GM12878 (cell line): ENCODE measurements around the gene ATF7IP. TPM values are rescaled to one million over a fixed set of nuclear protein-coding genes. Genes with fewer than 3 reads are reported as not detected.
A peak's percentile ranks its signal among the peaks of the same experiment; 100 is the strongest.

Experiments used
- ATAC-seq: fragments of 200-7000 bp; cut with Tn5 transposase; 3 replicates; pipeline ENCODE4 v1.9.1; 2020; ENCODE audit warnings: mild to moderate bottlenecking, moderate library complexity
- BruUV-seq: library from RNA; stranded (reverse); fragments of 400-500 nt; replicated peaks from 2 replicates; lab custom pipeline; 2021; lab: Mats Ljungman, UMichigan
- CTCF ChIA-PET: fragments of 300-600 bp; sonication (Branson Sonifier 250); formaldehyde crosslinking; extraction: SDS; loops from one replicate; lab custom pipeline; 2021; ENCODE audit warnings: inconsistent platforms; lab: Yijun Ruan, JAX
- POLR2A ChIA-PET: fragments of 350-600 bp; formaldehyde crosslinking; extraction: SDS; loops from one replicate; lab custom pipeline; 2021; ENCODE audit warnings: inconsistent platforms; lab: Charles Lee
- RAD21 ChIA-PET: fragments of 300-600 bp; sonication (Branson Sonifier 250); formaldehyde crosslinking; loops from one replicate; lab custom pipeline; 2023; ENCODE audit warnings: antibody characterized with exemption; ENCODE audit not compliant: unreplicated experiment; lab: Charles Lee
- SMC1A ChIA-PET: fragments of 300-600 bp; sonication (Branson Sonifier 250); formaldehyde crosslinking; loops from one replicate; lab custom pipeline; 2023; ENCODE audit not compliant: unreplicated experiment, uncharacterized antibody; lab: Charles Lee
- DNase-seq: peaks from one replicate; pipeline ENCODE4 v3.0.0-alpha.2; 2011; ENCODE audit warnings: low read depth, low spot score
- FAIRE-seq: peaks from 3 replicates; lab custom pipeline; 2011; peaks lifted over from hg19 to GRCh38; lab: Jason Lieb, UNC
- H2AFZ ChIP-seq: 2 replicates; pipeline ENCODE4 v1.6.0; 2011; ENCODE audit warnings: low read depth, low read length, control low read depth; ENCODE audit not compliant: control insufficient read depth
- H3K27ac ChIP-seq: 2 replicates; pipeline ENCODE4 v1.5.1; 2011; ENCODE audit warnings: control low read depth; ENCODE audit not compliant: control insufficient read depth, insufficient read depth
- H3K27me3 ChIP-seq, 2 experiments: replicated peaks in 1 of 2; 2 replicates each; pipeline versions ENCODE4 v1.6.0 to v1.6.1; 2011; ENCODE audit warnings: low read length in 1 of 2; ENCODE audit not compliant: control insufficient read depth in 2 of 2, insufficient read depth in 2 of 2
- H3K36me3 ChIP-seq, 2 experiments: 2 replicates each; pipeline ENCODE4 v1.5.1; 2011; ENCODE audit warnings: low read length in 1 of 2; ENCODE audit not compliant: control insufficient read depth in 2 of 2, insufficient read depth in 2 of 2
- H3K4me1 ChIP-seq: 2 replicates; pipeline ENCODE4 v1.6.1; 2011; ENCODE audit warnings: mild to moderate bottlenecking, low read length, moderate library complexity, mixed read lengths; ENCODE audit not compliant: control insufficient read depth, insufficient read depth
- H3K4me2 ChIP-seq: 2 replicates; pipeline ENCODE4 v1.6.0; 2011; ENCODE audit warnings: control low read depth; ENCODE audit not compliant: control insufficient read depth, insufficient read depth
- H3K4me3 ChIP-seq: fragments of 200-600 bp; sonication (generic); 2 replicates; pipeline ENCODE4 v1.5.1; 2016
- H3K79me2 ChIP-seq: 2 replicates; pipeline ENCODE4 v1.6.0; 2011; ENCODE audit warnings: low read length; ENCODE audit not compliant: control insufficient read depth, insufficient read depth
- H3K9ac ChIP-seq: 2 replicates; pipeline ENCODE4 v1.8.0; 2011; ENCODE audit warnings: low read length, control low read depth, mixed read lengths; ENCODE audit not compliant: control insufficient read depth, insufficient read depth
- H3K9me3 ChIP-seq: replicated peaks from 3 replicates; pipeline ENCODE4 v1.5.1; 2011; ENCODE audit warnings: mild to moderate bottlenecking, low read length; ENCODE audit not compliant: control insufficient read depth, insufficient read depth
- H4K20me1 ChIP-seq: 2 replicates; pipeline ENCODE4 v1.6.0; 2011; ENCODE audit not compliant: control insufficient read depth, insufficient read depth
- CREB1 ChIP-seq: IDR thresholded peaks from 2 replicates; pipeline ENCODE4 v1.6.1; 2012; ENCODE audit warnings: low read depth, mild to moderate bottlenecking, inconsistent platforms
- IRF5 ChIP-seq: fragments of 450-650 bp; IDR thresholded peaks from 2 replicates; pipeline ENCODE4 v1.6.1; 2017; ENCODE audit warnings: borderline replicate concordance
- LARP7 ChIP-seq: fragments of 450-650 bp; IDR thresholded peaks from 2 replicates; pipeline ENCODE4 v1.6.1; 2017; ENCODE audit warnings: mild to moderate bottlenecking
- PAX5 ChIP-seq: IDR thresholded peaks from 2 replicates; pipeline ENCODE4 v1.6.1; 2011; ENCODE audit warnings: low read depth, low read length, borderline replicate concordance
- PRDM15 ChIP-seq: fragments of 450-650 bp; formaldehyde crosslinking; IDR thresholded peaks from 2 replicates; pipeline ENCODE4 v1.4.0; 2020; ENCODE audit warnings: mild to moderate bottlenecking, moderate library complexity
- RUNX3 ChIP-seq: IDR thresholded peaks from 2 replicates; pipeline ENCODE4 v1.6.1; 2012; ENCODE audit warnings: low read length, inconsistent platforms
- SREBF2 ChIP-seq: IDR thresholded peaks from 2 replicates; pipeline ENCODE4 v1.6.1; 2012; ENCODE audit warnings: mild to moderate bottlenecking, low read length
- STAT3 ChIP-seq: IDR thresholded peaks from 2 replicates; pipeline ENCODE4 v1.6.1; 2011; ENCODE audit warnings: low read depth, low read length, improper control_type of control experiment
- TAF1 ChIP-seq: IDR thresholded peaks from 2 replicates; pipeline ENCODE4 v1.6.1; 2011; ENCODE audit warnings: mild to moderate bottlenecking, low read depth, low read length, borderline replicate concordance
- YBX1 ChIP-seq: fragments of 450-650 bp; IDR thresholded peaks from 2 replicates; pipeline ENCODE4 v1.6.1; 2016; ENCODE audit warnings: antibody characterized with exemption
- ZNF207 ChIP-seq: fragments of 450-650 bp; IDR thresholded peaks from 2 replicates; pipeline ENCODE4 v1.6.1; 2014; ENCODE audit warnings: antibody characterized with exemption, mild to moderate bottlenecking, borderline replicate concordance
- ZSCAN29 ChIP-seq: fragments of 450-650 bp; IDR thresholded peaks from 2 replicates; pipeline ENCODE4 v1.6.1; 2017; ENCODE audit warnings: mild to moderate bottlenecking, moderate library complexity
- whole genome bisulfite sequencing: methylation state at CpG from one replicate; pipeline ENCODE4 v1.1.6; 2016; ENCODE audit warnings: low lambda C conversion rate; ENCODE audit not compliant: insufficient replicate concordance, insufficient coverage; ENCODE audit errors: missing lambda C conversion rate; 5-methylcytosine and 5-hydroxymethylcytosine counted together
- in situ Hi-C: fragments of 300-500 bp; cut with MboI; formaldehyde crosslinking; loops from 9 replicates; pipeline ENCODE4 v1.14.3; 2018; ENCODE audit warnings: mixed read lengths
- intact Hi-C: fragments of 100-400 bp; cut with micrococcal nuclease; formaldehyde crosslinking; loops from one replicate; pipeline ENCODE4 v1.14.2; 2022; ENCODE audit not compliant: unreplicated experiment
- polyA plus RNA-seq, 11 experiments: library from polyadenylated mRNA; depleted of rRNA in 4 of 11; unstranded in 6 of 11; stranded (reverse) in 5 of 11; fragments of >200 nt; fragmentation: Nextera tagmentation in 4 of 11; fragmentation: Illumina TruSeq in 1 of 11; extraction: Ambion mirVana in 4 of 11; extraction: Trizol in 1 of 11; gene quantifications; 1 replicate in 1 of 11; 2 replicates in 10 of 11; pipeline versions ENCODE4 v1.2.1 to v1.2.3, GENCODE V29; 2011 to 2016; ENCODE audit warnings: inconsistent platforms in 2 of 11, missing spikeins in 2 of 11, low read depth in 1 of 11
- total RNA-seq, 4 experiments: library from RNA; depleted of rRNA in 3 of 4; stranded (reverse); fragments of >200 nt in 3 of 4; fragmentation: Illumina TruSeq in 1 of 4; extraction: Trizol in 1 of 4; gene quantifications; 2 replicates each; pipeline versions ENCODE4 v1.2.1 to v1.2.3, GENCODE V29; 2013 to 2021
- TF ChIP-seq, protein P1 (sequence below): fragments of 450-650 bp; IDR thresholded peaks from 2 replicates; pipeline ENCODE4 v1.6.1; 2017; ENCODE audit warnings: mild to moderate bottlenecking, moderate library complexity
- TF ChIP-seq, protein P2 (sequence below): fragments of 150-350 bp; IDR thresholded peaks from 2 replicates; pipeline ENCODE4 v1.6.1; 2014; ENCODE audit warnings: mild to moderate bottlenecking, low read depth, low read length

ATF7IP gene
- total and polyA plus RNA-seq, 10 of the 15 experiments (the other 5 are each of a cell fraction or from before 2014, with no cell fraction given): 6.2 to 66.6 (median 29.3) TPM

GRCh38 chr12:14399871-14400270 is 34.4 kb downstream of the ATF7IP start:
- in situ Hi-C loops (loop anchor here (25.0 kb wide), 1 partner anchor 562 kb away; the partner anchor contains the start of genes ARHGDIB and PDE6H), intact Hi-C loops (loop anchor here (5.0 to 10.0 kb wide), 4 partner anchors 158 to 1675 kb away; partner anchors contain the start of gene EPS8)
- peak overlapping the region; percentile 29; the same call in 1 of the 2 replicates for H3K4me3 ChIP-seq
- H3K4me2 ChIP-seq: peak overlapping the region; percentile 67
- ChIA-PET SMC1A (interaction anchor here (0.9 to 1.9 kb wide), 8 partner anchors 8 to 53 kb away, joined by 3 to 8 read pairs (median 4); no protein-coding TSS in a partner anchor), CTCF (interaction anchor here (1.2 to 1.5 kb wide), 3 partner anchors 15 to 34 kb away, joined by 5 to 6 read pairs (median 5); partner anchors contain the start of gene ATF7IP), POLR2A (no interaction called here), RAD21 (interaction anchor here (0.9 to 1.5 kb wide), 2 partner anchors 34 to 160 kb away, joined by 3 to 9 read pairs; partner anchors contain the start of gene ATF7IP)
- no peak for FAIRE-seq
- H3K27ac ChIP-seq: peak overlapping the region; percentile 45
- H3K27me3 ChIP-seq: no peaks in the 10 kb centered on the region
- 44% methylated on average over 3 of the region's 3 CpGs for WGBS
- H3K4me1 ChIP-seq: peaks cover 8% of the 10 kb centered on the region; the same call in 1 of the 2 replicates
- no peak for DNase-seq
- peaks cover 18% of the 10 kb centered on the region for H3K9me3 ChIP-seq
- no peak overlapping the region for H2AFZ ChIP-seq
- H3K36me3 ChIP-seq: no peaks in the 10 kb centered on the region
- ATAC-seq: peak; percentile 3; the same call in 1 of the 3 replicates
- no peak overlapping the region for H3K9ac ChIP-seq
- BruUV-seq: no TSS peak
- no peaks in the 10 kb centered on the region for H4K20me1 ChIP-seq
- peaks cover 92% of the 10 kb centered on the region for H3K79me2 ChIP-seq
- TF ChIP-seq PRDM15 (CRISPR knock-in tag) (no peak), YBX1 (no peak), PAX5 (no peak), ZNF207 (no peak), STAT3 (no peak), IRF5 (no peak), CREB1 (no peak), SREBF2 (no peak), ZSCAN29 (no peak), LARP7 (no peak), RUNX3 (no peak), TAF1 (no peak)
- TF ChIP-seq, protein P1, sequence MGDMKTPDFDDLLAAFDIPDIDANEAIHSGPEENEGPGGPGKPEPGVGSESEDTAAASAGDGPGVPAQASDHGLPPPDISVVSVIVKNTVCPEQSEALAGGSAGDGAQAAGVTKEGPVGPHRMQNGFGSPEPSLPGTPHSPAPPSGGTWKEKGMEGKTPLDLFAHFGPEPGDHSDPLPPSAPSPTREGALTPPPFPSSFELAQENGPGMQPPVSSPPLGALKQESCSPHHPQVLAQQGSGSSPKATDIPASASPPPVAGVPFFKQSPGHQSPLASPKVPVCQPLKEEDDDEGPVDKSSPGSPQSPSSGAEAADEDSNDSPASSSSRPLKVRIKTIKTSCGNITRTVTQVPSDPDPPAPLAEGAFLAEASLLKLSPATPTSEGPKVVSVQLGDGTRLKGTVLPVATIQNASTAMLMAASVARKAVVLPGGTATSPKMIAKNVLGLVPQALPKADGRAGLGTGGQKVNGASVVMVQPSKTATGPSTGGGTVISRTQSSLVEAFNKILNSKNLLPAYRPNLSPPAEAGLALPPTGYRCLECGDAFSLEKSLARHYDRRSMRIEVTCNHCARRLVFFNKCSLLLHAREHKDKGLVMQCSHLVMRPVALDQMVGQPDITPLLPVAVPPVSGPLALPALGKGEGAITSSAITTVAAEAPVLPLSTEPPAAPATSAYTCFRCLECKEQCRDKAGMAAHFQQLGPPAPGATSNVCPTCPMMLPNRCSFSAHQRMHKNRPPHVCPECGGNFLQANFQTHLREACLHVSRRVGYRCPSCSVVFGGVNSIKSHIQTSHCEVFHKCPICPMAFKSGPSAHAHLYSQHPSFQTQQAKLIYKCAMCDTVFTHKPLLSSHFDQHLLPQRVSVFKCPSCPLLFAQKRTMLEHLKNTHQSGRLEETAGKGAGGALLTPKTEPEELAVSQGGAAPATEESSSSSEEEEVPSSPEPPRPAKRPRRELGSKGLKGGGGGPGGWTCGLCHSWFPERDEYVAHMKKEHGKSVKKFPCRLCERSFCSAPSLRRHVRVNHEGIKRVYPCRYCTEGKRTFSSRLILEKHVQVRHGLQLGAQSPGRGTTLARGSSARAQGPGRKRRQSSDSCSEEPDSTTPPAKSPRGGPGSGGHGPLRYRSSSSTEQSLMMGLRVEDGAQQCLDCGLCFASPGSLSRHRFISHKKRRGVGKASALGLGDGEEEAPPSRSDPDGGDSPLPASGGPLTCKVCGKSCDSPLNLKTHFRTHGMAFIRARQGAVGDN: no peak
- TF ChIP-seq, protein P2, sequence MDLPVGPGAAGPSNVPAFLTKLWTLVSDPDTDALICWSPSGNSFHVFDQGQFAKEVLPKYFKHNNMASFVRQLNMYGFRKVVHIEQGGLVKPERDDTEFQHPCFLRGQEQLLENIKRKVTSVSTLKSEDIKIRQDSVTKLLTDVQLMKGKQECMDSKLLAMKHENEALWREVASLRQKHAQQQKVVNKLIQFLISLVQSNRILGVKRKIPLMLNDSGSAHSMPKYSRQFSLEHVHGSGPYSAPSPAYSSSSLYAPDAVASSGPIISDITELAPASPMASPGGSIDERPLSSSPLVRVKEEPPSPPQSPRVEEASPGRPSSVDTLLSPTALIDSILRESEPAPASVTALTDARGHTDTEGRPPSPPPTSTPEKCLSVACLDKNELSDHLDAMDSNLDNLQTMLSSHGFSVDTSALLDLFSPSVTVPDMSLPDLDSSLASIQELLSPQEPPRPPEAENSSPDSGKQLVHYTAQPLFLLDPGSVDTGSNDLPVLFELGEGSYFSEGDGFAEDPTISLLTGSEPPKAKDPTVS: no peak
